HCT116 (cell line): ENCODE measurements around the gene SMC2. TPM values are rescaled to one million over a fixed set of nuclear protein-coding genes. Genes with fewer than 3 reads are reported as not detected.

ENCODE experiments used
- ATAC-seq: fragments of 200-7000 bp; cut with Tn5 transposase; 2 replicates; pipeline ENCODE4 v1.9.1; 2020; ENCODE audit warnings: mild to moderate bottlenecking, moderate library complexity
- BruUV-seq: library from RNA; stranded (reverse); fragments of 400-500 nt; replicated peaks from 2 replicates; lab custom pipeline; 2021; lab: Mats Ljungman, UMichigan
- CTCF ChIA-PET: fragments of 300-600 bp; sonication (Branson Sonifier 250); formaldehyde crosslinking; loops from one replicate; lab custom pipeline; 2021; ENCODE audit warnings: antibody characterized with exemption; lab: Charles Lee
- POLR2A ChIA-PET: fragments of 300-600, 350-600 bp; sonication (Branson Sonifier 250); formaldehyde crosslinking; loops from one replicate; lab custom pipeline; 2021; ENCODE audit warnings: antibody characterized with exemption; lab: Charles Lee
- RAD21 ChIA-PET, 2 experiments: fragments of 300-600 bp; sonication (Branson Sonifier 250); formaldehyde crosslinking; loops; one replicate each; lab custom pipeline; 2023; ENCODE audit warnings: low total read pairs in 2 of 2; ENCODE audit not compliant: uncharacterized antibody in 2 of 2, unreplicated experiment in 2 of 2, low non-redundant PET in 1 of 2; lab: Charles Lee
- DNase-seq: peaks from one replicate; pipeline ENCODE4 v3.0.0-alpha.2; 2010; ENCODE audit warnings: low read depth, low spot score
- H2AFZ ChIP-seq: fragments of 200-600 bp; shearing (Covaris generic), sonication (generic); 2 replicates; pipeline ENCODE4 v1.6.1; 2017; ENCODE audit warnings: low read depth, mixed run types, mixed read lengths, antibody characterized with exemption, low read length; ENCODE audit not compliant: poor library complexity, severe bottlenecking
- H3K27ac ChIP-seq: 2 replicates; pipeline ENCODE4 v1.5.1; 2012; ENCODE audit warnings: low read depth, low read length
- H3K27me3 ChIP-seq: fragments of 200-600 bp; sonication (generic); 2 replicates; pipeline ENCODE4 v1.6.1; 2016; ENCODE audit warnings: mixed run types, low read length, mixed read lengths; ENCODE audit not compliant: insufficient read depth
- H3K36me3 ChIP-seq, 2 experiments: fragments of 200-500 bp in 1 of 2; fragments of 200-600 bp in 1 of 2; sonication (Bioruptor generic) in 1 of 2; sonication (generic) in 1 of 2; 2 replicates each; pipeline versions ENCODE4 v1.5.1 to v1.6.1; 2014 to 2016; ENCODE audit warnings: low read length in 2 of 2, inconsistent platforms in 1 of 2, mixed read lengths in 1 of 2, mixed run types in 1 of 2; ENCODE audit not compliant: insufficient read depth in 2 of 2, control insufficient read depth in 1 of 2
- H3K4me1 ChIP-seq, 2 experiments: fragments of 200-600 bp in 1 of 2; sonication (generic) in 1 of 2; 2 replicates each; pipeline versions ENCODE4 v1.5.1 to v1.6.1; 2012 to 2017; ENCODE audit warnings: low read length in 2 of 2, inconsistent platforms in 1 of 2, mild to moderate bottlenecking in 1 of 2, mixed read lengths in 1 of 2, mixed run types in 1 of 2, moderate library complexity in 1 of 2; ENCODE audit not compliant: insufficient read depth in 2 of 2, control insufficient read depth in 1 of 2
- H3K4me2 ChIP-seq: fragments of 200-600 bp; sonication (generic); 2 replicates; pipeline ENCODE4 v1.6.1; 2017; ENCODE audit warnings: mixed run types, low read length, mixed read lengths
- H3K4me3 ChIP-seq, 2 experiments: fragments of 200-600 bp in 1 of 2; sonication (generic) in 1 of 2; replicated peaks in 1 of 2; 2 replicates each; pipeline ENCODE4 v1.5.1; 2011 to 2016; ENCODE audit warnings: low read length in 2 of 2, control low read depth in 1 of 2, low read depth in 1 of 2, mild to moderate bottlenecking in 1 of 2, mixed read lengths in 1 of 2, mixed run types in 1 of 2
- H3K79me2 ChIP-seq: fragments of 200-600 bp; sonication (generic); 2 replicates; pipeline ENCODE4 v1.6.1; 2017; ENCODE audit warnings: mild to moderate bottlenecking, mixed run types, low read length, moderate library complexity, mixed read lengths; ENCODE audit not compliant: insufficient read depth
- H3K9ac ChIP-seq: fragments of 200-600 bp; sonication (generic); 2 replicates; pipeline ENCODE4 v1.6.1; 2016; ENCODE audit warnings: low read length, mixed read lengths
- H3K9me2 ChIP-seq: fragments of 200-600 bp; sonication (generic), shearing (Covaris generic); 2 replicates; pipeline ENCODE4 v1.6.1; 2017; ENCODE audit warnings: mixed run types, mild to moderate bottlenecking, moderate library complexity; ENCODE audit not compliant: insufficient read depth
- H3K9me3 ChIP-seq, 2 experiments: fragments of 200-500 bp in 1 of 2; fragments of 200-600 bp in 1 of 2; sonication (Bioruptor generic) in 1 of 2; sonication (generic) in 1 of 2; 2 replicates each; pipeline ENCODE4 v1.6.1; 2014 to 2017; ENCODE audit warnings: low read length in 2 of 2, mixed read lengths in 2 of 2, inconsistent platforms in 1 of 2, low read depth in 1 of 2, mild to moderate bottlenecking in 1 of 2, mixed run types in 1 of 2, moderate library complexity in 1 of 2; ENCODE audit not compliant: control insufficient read depth in 1 of 2, insufficient read depth in 1 of 2
- H4K20me1 ChIP-seq: fragments of 200-600 bp; sonication (generic), shearing (Covaris generic); 2 replicates; pipeline ENCODE4 v1.6.1; 2017; ENCODE audit warnings: mixed run types, mild to moderate bottlenecking, moderate library complexity; ENCODE audit not compliant: insufficient read depth
- CBX3 ChIP-seq: IDR thresholded peaks from 2 replicates; pipeline ENCODE4 v1.6.1; 2012; ENCODE audit warnings: low read depth
- CEBPB ChIP-seq: IDR thresholded peaks from 2 replicates; pipeline ENCODE4 v1.6.1; 2012; ENCODE audit warnings: low read depth
- CTCF ChIP-seq, 3 experiments: fragments of 200-600 bp in 1 of 3; sonication (generic) in 1 of 3; IDR thresholded peaks in 2 of 3; conservative IDR thresholded peaks in 1 of 3; 2 replicates each; pipeline ENCODE4 v1.5.1; 2012 to 2017; ENCODE audit warnings: low read depth in 2 of 3, low read length in 2 of 3, antibody characterized with exemption in 1 of 3, borderline replicate concordance in 1 of 3, control low read depth in 1 of 3, mild to moderate bottlenecking in 1 of 3, mixed read lengths in 1 of 3, mixed run types in 1 of 3, moderate library complexity in 1 of 3; ENCODE audit not compliant: insufficient read depth in 1 of 3
- EGR1 ChIP-seq: IDR thresholded peaks from 2 replicates; pipeline ENCODE4 v1.6.1; 2012; ENCODE audit warnings: low read depth
- ELF1 ChIP-seq: IDR thresholded peaks from 2 replicates; pipeline ENCODE4 v1.6.1; 2012; ENCODE audit warnings: low read depth, borderline replicate concordance
- EZH2 ChIP-seq: fragments of 200-600 bp; sonication (generic); IDR thresholded peaks from 2 replicates; pipeline ENCODE4 v1.6.1; 2017; ENCODE audit warnings: antibody characterized with exemption, mixed run types
- FOSL1 ChIP-seq: IDR thresholded peaks from 2 replicates; pipeline ENCODE4 v1.6.1; 2012; ENCODE audit warnings: low read depth
- JUND ChIP-seq: IDR thresholded peaks from 2 replicates; pipeline ENCODE4 v1.6.1; 2012
- POLR2A ChIP-seq: IDR thresholded peaks from 2 replicates; pipeline ENCODE4 v1.7.0; 2011; ENCODE audit warnings: borderline replicate concordance; ENCODE audit not compliant: insufficient read depth, insufficient read length; ENCODE audit errors: extremely low read depth
- POLR2AphosphoS5 ChIP-seq: IDR thresholded peaks from 2 replicates; pipeline ENCODE4 v1.6.1; 2011; ENCODE audit warnings: mild to moderate bottlenecking, low read depth, low read length, moderate library complexity
- RAD21 ChIP-seq: IDR thresholded peaks from 2 replicates; pipeline ENCODE4 v1.6.1; 2012; ENCODE audit warnings: low read depth, mild to moderate bottlenecking
- SIN3A ChIP-seq: IDR thresholded peaks from 2 replicates; pipeline ENCODE4 v1.6.1; 2012; ENCODE audit warnings: low read depth
- SP1 ChIP-seq: IDR thresholded peaks from 2 replicates; pipeline ENCODE4 v1.6.1; 2012; ENCODE audit warnings: low read depth
- SRF ChIP-seq: IDR thresholded peaks from 2 replicates; pipeline ENCODE4 v1.6.1; 2012; ENCODE audit warnings: low read depth
- TCF7L2 ChIP-seq: IDR thresholded peaks from 2 replicates; pipeline ENCODE4 v1.7.0; 2011; ENCODE audit warnings: borderline replicate concordance, inconsistent platforms; ENCODE audit not compliant: insufficient read depth, insufficient read length; ENCODE audit errors: extremely low read depth
- YY1 ChIP-seq: IDR thresholded peaks from 2 replicates; pipeline ENCODE4 v1.6.1; 2011; ENCODE audit warnings: low read length, low read depth, moderate library complexity, mild to moderate bottlenecking; ENCODE audit not compliant: insufficient replicate concordance; ENCODE audit errors: extremely low read depth
- ZFX ChIP-seq: fragments of 450-650 bp; IDR thresholded peaks from 2 replicates; pipeline ENCODE4 v1.6.1; 2017
- ZNF274 ChIP-seq: fragments of 200-500 bp; sonication (Bioruptor generic); IDR thresholded peaks from 2 replicates; pipeline ENCODE4 v1.6.1; 2014; ENCODE audit warnings: mild to moderate bottlenecking, low read depth, low read length, inconsistent platforms
- intact Hi-C: fragments of 100-400 bp; cut with micrococcal nuclease; formaldehyde crosslinking; loops from 2 replicates; pipeline ENCODE4 v1.10.0; 2022
- total RNA-seq: library from RNA; stranded (reverse); gene quantifications from one replicate; pipeline ENCODE4 v1.2.1, GENCODE V29; 2021; ENCODE audit not compliant: unreplicated experiment
- TF ChIP-seq, protein P1 (sequence below): IDR thresholded peaks from 2 replicates; pipeline ENCODE4 v1.6.1; 2012
- TF ChIP-seq, protein P2 (sequence below): IDR thresholded peaks from 2 replicates; pipeline ENCODE4 v1.6.1; 2011; ENCODE audit warnings: mild to moderate bottlenecking, low read length, moderate library complexity; ENCODE audit not compliant: insufficient replicate concordance; ENCODE audit errors: extremely low read depth

Gene SMC2
- total RNA-seq, 1 experiment from 2014 or later, result 20.5 TPM

DNA sequence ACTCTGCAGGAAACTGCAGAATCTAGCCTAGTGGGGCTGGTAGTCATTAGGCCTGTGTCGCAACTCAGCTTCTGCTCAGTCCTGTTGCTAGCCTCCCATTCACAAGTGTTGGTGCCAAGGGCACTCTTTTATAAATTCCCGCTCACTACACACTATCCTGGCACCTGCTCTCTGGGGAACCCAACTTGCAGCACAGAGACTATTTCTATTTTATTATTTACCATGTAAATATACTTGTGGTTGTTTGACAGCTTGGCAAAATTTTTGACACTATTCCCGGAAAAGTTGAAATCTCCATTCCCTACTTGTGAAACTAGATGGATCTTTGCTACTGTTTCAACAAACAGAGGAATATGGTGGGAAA, 20.4 kb upstream of the SMC2 start:
- POLR2A ChIA-PET, result no interaction called here
- CTCF ChIA-PET, result no interaction called here
- TF ChIP-seq TCF7L2 (no peak), POLR2AphosphoS5 (no peak), JUND (no peak), FOSL1 (no peak), RAD21 (no peak), EGR1 (no peak), ZFX (no peak), ELF1 (no peak), POLR2A (no peak), SP1 (no peak), SRF (no peak), EZH2 (no peak), ZNF274 (no peak), YY1 (no peak), CEBPB (no peak), SIN3A (no peak), CBX3 (no peak), CTCF (IDR thresholded peaks at IDR 0.05 in 2 of 3, conservative IDR thresholded peaks at IDR 0.05 in 1 of 3; ENCODE audit: borderline replicate concordance in 1 of 3, insufficient read depth in 1 of 3, low read depth in 2 of 3, low read length in 2 of 3) (no peak)
- TF ChIP-seq, protein P1, sequence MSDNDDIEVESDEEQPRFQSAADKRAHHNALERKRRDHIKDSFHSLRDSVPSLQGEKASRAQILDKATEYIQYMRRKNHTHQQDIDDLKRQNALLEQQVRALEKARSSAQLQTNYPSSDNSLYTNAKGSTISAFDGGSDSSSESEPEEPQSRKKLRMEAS, result no peak
- TF ChIP-seq, protein P2, sequence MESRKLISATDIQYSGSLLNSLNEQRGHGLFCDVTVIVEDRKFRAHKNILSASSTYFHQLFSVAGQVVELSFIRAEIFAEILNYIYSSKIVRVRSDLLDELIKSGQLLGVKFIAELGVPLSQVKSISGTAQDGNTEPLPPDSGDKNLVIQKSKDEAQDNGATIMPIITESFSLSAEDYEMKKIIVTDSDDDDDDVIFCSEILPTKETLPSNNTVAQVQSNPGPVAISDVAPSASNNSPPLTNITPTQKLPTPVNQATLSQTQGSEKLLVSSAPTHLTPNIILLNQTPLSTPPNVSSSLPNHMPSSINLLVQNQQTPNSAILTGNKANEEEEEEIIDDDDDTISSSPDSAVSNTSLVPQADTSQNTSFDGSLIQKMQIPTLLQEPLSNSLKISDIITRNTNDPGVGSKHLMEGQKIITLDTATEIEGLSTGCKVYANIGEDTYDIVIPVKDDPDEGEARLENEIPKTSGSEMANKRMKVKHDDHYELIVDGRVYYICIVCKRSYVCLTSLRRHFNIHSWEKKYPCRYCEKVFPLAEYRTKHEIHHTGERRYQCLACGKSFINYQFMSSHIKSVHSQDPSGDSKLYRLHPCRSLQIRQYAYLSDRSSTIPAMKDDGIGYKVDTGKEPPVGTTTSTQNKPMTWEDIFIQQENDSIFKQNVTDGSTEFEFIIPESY, result no peak
- Histone ChIP-seq H3K9ac (no peak overlapping the region), H3K27ac (no peak overlapping the region), H2AFZ (no peak overlapping the region), H3K27me3 (peaks cover 12% of the 10 kb centered on the region; the same call in 1 of the 2 replicates), H3K36me3 (no peaks in the 10 kb centered on the region), H3K9me2 (no peaks in the 10 kb centered on the region), H3K79me2 (no peaks in the 10 kb centered on the region), H3K4me1 (no peaks in the 10 kb centered on the region), H4K20me1 (no peaks in the 10 kb centered on the region), H3K9me3 (no peaks in the 10 kb centered on the region), H3K4me3 (no peak overlapping the region), H3K4me2 (no peak overlapping the region)
- no TSS peak for BruUV-seq
- RAD21 ChIA-PET, result no interaction called here
- ATAC-seq (no peak), DNase-seq (no peak)
- intact Hi-C loops, result no loop called here
